IPS DF 6.9 (cell line): Measurements from ENCODE around the gene MBOAT2.

Experiments used
- DNase-seq: peaks from one replicate; pipeline ENCODE4 v3.0.0-alpha.2; 2013; ENCODE audit warnings: low read depth, low spot score
- H3K27ac ChIP-seq: one replicate; pipeline ENCODE4 v1.5.1; 2013; ENCODE audit warnings: low read length, control low read depth
- H3K27me3 ChIP-seq: 2 replicates; pipeline ENCODE4 v1.6.1; 2013; ENCODE audit warnings: mild to moderate bottlenecking, low read length; ENCODE audit not compliant: control insufficient read depth, insufficient read depth
- H3K36me3 ChIP-seq: 2 replicates; pipeline ENCODE4 v1.6.1; 2013; ENCODE audit warnings: low read length; ENCODE audit not compliant: control insufficient read depth, insufficient read depth
- H3K4me1 ChIP-seq: 2 replicates; pipeline ENCODE4 v1.6.1; 2013; ENCODE audit warnings: low read length; ENCODE audit not compliant: control insufficient read depth, insufficient read depth
- H3K4me3 ChIP-seq: 2 replicates; pipeline ENCODE4 v1.5.1; 2013; ENCODE audit warnings: mild to moderate bottlenecking, low read length
- H3K9me3 ChIP-seq: 2 replicates; pipeline ENCODE4 v1.6.1; 2013; ENCODE audit warnings: low read length, inconsistent platforms; ENCODE audit not compliant: control insufficient read depth, insufficient read depth
- WGBS: extraction: QIAGEN DNeasy Blood & Tissue Kit; methylation state at CpG from one replicate; pipeline ENCODE4 v1.1.7; 2013; ENCODE audit warnings: mixed read lengths, missing lambda C conversion rate; ENCODE audit not compliant: insufficient read length, insufficient coverage; 5-methylcytosine and 5-hydroxymethylcytosine counted together

Gene MBOAT2

GRCh38 chr2:8850845-8851487 lies 152.5 kb downstream of the MBOAT2 start:
- WGBS, result no CpG with 5 or more reads among the region's 8 CpGs
- H3K4me3 ChIP-seq, result no peak overlapping the region
- H3K36me3 ChIP-seq, result no peaks in the 10 kb centered on the region
- H3K9me3 ChIP-seq, result no peaks in the 10 kb centered on the region
- no peaks in the 10 kb centered on the region for H3K27me3 ChIP-seq
- no peak for DNase-seq
- no peaks in the 10 kb centered on the region for H3K4me1 ChIP-seq
- H3K27ac ChIP-seq, result no peak overlapping the region

GRCh38 chr2:8849327-8849726 lies 154.2 kb downstream of the MBOAT2 start:
- Histone ChIP-seq H3K4me3 (no peak overlapping the region), H3K36me3 (no peaks in the 10 kb centered on the region), H3K27ac (no peak overlapping the region), H3K27me3 (no peaks in the 10 kb centered on the region), H3K4me1 (no peaks in the 10 kb centered on the region), H3K9me3 (no peaks in the 10 kb centered on the region)
- no peak for DNase-seq
- WGBS, result no CpG with 5 or more reads among the region's 4 CpGs

- H3K4me1 ChIP-seq, result no peaks in the 10 kb centered on the region
- H3K36me3 ChIP-seq, result no peaks in the 10 kb centered on the region
- WGBS, result no CpG with 5 or more reads among the region's 7 CpGs
- no peaks in the 10 kb centered on the region for H3K27me3 ChIP-seq
- no peak overlapping the region for H3K4me3 ChIP-seq
- no peak for DNase-seq
- H3K27ac ChIP-seq, result no peak overlapping the region
- no peaks in the 10 kb centered on the region for H3K9me3 ChIP-seq
These were observed 155.0 kb downstream of the MBOAT2 start for GRCh38 chr2:8848328-8849100.

DNA sequence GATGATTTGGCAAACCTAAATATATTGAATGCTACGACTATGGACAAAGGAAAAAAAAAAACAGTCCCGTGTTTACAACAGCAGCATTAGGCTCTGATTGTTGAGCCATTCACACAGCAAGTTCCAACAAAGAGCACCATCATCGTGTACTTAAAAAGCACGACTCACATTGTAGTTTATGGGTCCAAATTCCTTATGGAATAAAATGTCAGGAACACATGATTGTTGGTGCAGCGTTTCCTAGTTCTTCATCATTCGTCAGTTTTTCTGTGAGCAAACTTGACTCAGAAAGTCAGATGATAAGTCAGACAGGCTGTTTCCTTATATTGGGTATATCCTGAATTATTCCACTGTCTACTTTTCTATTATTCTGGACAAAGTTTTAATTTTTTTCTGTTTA lies 156.1 kb downstream of the MBOAT2 start:
- no peaks in the 10 kb centered on the region for H3K36me3 ChIP-seq
- no peaks in the 10 kb centered on the region for H3K4me1 ChIP-seq
- H3K27ac ChIP-seq, result no peak overlapping the region
- no peak for DNase-seq
- no peak overlapping the region for H3K4me3 ChIP-seq
- H3K27me3 ChIP-seq, result no peaks in the 10 kb centered on the region
- no CpG with 5 or more reads among the region's 6 CpGs for WGBS
- no peaks in the 10 kb centered on the region for H3K9me3 ChIP-seq

- WGBS, result no CpG with 5 or more reads among the region's 4 CpGs
- Histone ChIP-seq H3K27ac (no peak overlapping the region), H3K27me3 (no peaks in the 10 kb centered on the region), H3K36me3 (no peaks in the 10 kb centered on the region), H3K4me3 (no peak overlapping the region), H3K9me3 (no peaks in the 10 kb centered on the region), H3K4me1 (peaks cover 2% of the 10 kb centered on the region; the same call in 1 of the 2 replicates)
- no peak for DNase-seq
These were observed 161.6 kb downstream of the MBOAT2 start for GRCh38 chr2:8841932-8842331.

DNA sequence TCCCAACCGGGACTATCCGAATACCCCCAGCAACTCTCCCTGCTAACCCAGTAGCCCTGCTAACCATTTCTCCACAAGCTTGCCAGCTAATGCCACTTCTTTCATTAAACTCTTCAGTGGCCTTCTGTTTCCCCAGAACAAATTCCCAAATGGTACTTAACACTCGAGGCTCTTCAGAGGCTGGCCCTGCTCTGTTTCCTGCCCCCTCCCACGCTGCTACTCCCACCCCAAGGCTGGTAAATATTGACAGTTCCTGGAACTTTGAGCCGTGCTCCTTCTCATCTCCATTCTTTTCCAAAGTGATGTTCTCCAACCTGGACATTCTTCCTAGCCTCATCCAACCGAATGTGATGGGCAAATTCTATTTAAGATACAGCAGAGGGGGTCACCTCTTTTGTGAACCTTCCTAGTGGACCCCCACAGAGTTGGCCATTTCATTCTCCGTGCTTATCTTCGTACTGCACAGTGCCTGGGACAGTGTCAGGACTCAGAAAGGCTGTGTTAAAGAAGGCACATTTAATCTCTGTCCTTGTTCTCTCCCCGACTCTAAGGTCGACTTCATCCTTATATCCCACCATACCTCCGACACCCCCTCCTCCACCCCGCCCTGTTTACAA lies 162.9 kb downstream of the MBOAT2 start:
- no CpG with 5 or more reads among the region's 12 CpGs for WGBS
- H3K27me3 ChIP-seq, result no peaks in the 10 kb centered on the region
- no peak overlapping the region for H3K27ac ChIP-seq
- peaks cover 2% of the 10 kb centered on the region; the same call in 1 of the 2 replicates for H3K4me1 ChIP-seq
- DNase-seq, result no peak
- H3K4me3 ChIP-seq, result no peak overlapping the region
- no peaks in the 10 kb centered on the region for H3K36me3 ChIP-seq
- no peaks in the 10 kb centered on the region for H3K9me3 ChIP-seq

- no CpG with 5 or more reads among the region's 5 CpGs for WGBS
These were observed 164.1 kb downstream of the MBOAT2 start for GRCh38 chr2:8839189-8839965.

DNA sequence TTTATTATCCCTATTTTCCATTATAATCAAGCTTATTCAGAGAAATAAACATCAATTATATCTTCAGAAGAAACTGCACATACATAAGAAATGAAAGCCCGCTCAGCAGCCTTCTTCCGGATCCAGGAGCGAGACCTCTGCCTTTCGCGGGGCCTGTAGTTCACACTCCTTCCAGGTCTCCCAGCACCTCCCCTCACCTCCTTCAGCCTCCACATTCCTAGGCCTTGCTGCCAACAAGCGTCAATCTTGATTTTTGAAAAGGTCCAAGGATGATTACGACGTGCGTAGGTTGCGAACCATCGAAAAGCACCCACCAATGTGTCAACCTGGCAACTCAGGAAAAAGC lies 165.7 kb downstream of the MBOAT2 start:
- no peak for DNase-seq
- no CpG with 5 or more reads among the region's 11 CpGs for WGBS
- H3K4me1 ChIP-seq, result peaks cover 2% of the 10 kb centered on the region; the same call in 1 of the 2 replicates
- H3K4me3 ChIP-seq, result no peak overlapping the region
- H3K27me3 ChIP-seq, result no peaks in the 10 kb centered on the region
- no peak overlapping the region for H3K27ac ChIP-seq
- no peaks in the 10 kb centered on the region for H3K36me3 ChIP-seq
- H3K9me3 ChIP-seq, result no peaks in the 10 kb centered on the region

More at GRCh38 chr2:8839189-8839965, 164.1 kb downstream of the MBOAT2 start:
- no peaks in the 10 kb centered on the region for H3K27me3 ChIP-seq
- no peak overlapping the region for H3K4me3 ChIP-seq
- H3K4me1 ChIP-seq, result peaks cover 2% of the 10 kb centered on the region; the same call in 1 of the 2 replicates
- DNase-seq, result no peak
- H3K36me3 ChIP-seq, result no peaks in the 10 kb centered on the region
- no peaks in the 10 kb centered on the region for H3K9me3 ChIP-seq
- no peak overlapping the region for H3K27ac ChIP-seq

DNA sequence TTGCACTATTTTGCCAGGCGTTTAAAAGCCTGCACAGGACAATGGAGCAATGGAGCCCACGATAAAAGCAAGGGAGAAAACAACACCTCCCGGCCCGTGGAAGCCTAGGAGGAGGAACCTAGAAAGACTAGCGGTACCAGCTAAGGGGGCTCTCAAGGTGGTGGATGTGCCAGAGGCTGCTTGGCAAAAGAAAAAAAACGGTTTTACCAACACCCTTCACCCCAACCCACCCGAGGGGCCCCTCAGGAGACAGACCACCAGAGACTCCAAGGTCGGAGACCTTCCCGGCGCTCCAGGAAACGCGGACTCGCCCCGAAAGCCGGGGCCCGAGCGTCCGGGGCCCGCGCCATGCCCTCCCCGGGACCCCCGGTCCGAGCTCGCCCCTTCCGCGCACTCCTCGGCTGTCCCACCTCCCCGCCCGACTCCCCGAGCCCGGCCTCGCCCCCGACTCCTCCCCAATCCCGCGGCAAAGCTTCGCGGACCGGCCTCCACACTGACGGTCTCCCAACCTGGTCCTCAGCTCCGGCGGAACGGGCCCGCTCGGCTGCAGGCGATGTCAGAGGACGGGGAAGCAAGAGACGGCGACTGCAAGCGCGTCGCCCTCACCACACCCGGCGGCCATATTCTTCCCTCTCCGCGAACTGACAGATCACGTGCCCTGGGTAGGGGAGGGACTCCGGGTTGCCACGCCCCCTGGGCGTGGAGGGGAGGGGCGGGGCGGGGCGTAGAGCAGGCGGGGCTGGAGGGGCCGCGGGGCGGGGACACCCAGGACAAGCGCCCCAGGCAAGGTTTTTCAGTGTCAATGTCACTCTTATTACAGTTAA lies 166.3 kb downstream of the MBOAT2 start, which contains the start of gene KIDINS220:
KIDINS220 (minus strand) TSS at position 643 of the 824 bp plus-strand sequence. CDS start 10,520 bp downstream, outside the sequence.
- Histone ChIP-seq H3K27ac (no peak within 1 kb of the TSS), H3K4me3 (peak within 1 kb of the TSS; percentile 76; the same call in 1 of the 2 replicates), H3K36me3 (no peaks in the 10 kb centered on the region), H3K27me3 (no peaks in the 10 kb centered on the region), H3K9me3 (no peaks in the 10 kb centered on the region), H3K4me1 (peaks cover 2% of the 10 kb centered on the region; the same call in 1 of the 2 replicates)
- DNase-seq, result peak; percentile 33
- no CpG with 5 or more reads among the region's 67 CpGs for WGBS
